Activated CD4-positive, alpha-beta T cell treated with anti-CD3 and anti-CD28 coated beads for 4 hours (primary cell): ENCODE data around the gene GPRASP2.

Experiments used
- DNase-seq, 2 donors: peaks; one replicate each; pipeline ENCODE4 v3.0.0-alpha.2; 2020

Gene GPRASP2

DNA sequence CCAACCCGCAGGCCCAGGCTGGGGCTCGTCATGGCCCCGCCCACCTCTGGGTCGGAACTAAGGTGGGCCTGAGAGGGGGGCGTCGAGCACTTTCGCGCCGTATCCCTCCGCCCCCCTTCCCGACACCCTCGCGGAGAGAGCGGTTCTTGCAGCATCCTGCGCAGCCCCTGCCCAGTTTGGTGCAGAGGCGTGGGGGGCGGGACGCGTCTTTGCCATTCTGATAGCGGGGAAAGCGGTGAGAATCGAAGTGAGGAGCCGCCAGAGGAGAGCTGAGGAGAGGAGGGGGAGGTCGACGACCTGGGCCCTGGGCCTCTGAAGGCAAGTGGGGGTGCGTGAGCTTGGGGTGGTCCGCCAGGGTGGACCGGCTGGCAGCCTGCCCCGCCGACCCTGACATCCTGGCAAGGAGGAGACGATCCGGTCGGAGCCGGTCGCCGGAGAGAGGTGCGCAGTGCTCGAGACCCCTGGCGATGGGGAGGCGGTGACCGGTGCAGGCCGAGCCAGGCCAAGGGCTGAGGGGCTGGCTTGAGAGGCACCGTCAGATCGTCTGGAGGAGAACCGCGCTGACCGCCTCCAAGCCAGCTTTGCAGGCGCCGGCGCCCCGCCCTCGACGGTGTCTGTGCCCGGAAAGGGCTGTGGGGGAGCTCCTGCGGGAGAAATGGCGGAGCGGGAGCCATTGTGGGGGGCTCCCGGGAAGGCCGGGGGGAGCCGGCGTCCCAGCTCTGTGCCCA lies 33.8 kb downstream of the GPRASP2 start:
- DNase-seq = peak; percentile 9

DNA sequence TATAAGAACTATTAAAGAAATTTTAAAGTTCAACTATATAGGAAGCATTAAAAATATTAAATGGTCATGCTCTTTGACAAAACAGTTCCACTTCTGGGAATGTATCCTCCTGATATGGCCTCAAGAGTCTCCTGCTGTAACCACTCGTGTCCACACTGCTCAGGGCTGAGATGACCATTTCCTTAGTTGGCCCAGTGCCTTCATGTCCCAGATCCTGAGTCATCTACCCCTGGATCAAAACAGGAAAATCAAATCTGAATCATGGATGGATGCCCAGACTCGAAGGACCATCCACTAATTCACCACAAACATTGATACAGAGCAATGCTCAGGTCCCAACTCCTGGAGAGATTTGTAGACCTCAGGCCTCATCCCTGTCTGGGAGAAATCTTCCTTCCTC lies 53.0 kb downstream of the GPRASP2 start:
- no peak for DNase-seq

DNA sequence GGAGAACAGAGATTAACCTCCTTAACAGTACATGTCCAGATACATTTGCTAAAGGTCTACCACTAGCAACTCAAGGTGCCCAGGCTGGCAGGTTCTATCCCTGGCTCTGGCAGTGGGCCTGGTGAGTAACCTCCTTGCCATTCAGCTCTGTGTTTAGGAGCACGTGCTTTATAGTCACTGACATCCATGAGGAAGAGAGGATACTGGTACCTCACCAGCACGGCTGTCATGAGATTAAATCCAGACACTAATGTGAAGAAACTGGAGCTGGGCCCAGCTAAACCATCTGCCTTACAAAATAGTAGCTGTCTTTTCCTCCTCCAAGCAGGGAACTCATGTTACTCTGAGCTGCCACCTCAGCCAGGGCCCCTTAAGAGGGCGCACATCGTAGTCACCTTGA lies 53.6 kb downstream of the GPRASP2 start:
- no peak for DNase-seq

DNA sequence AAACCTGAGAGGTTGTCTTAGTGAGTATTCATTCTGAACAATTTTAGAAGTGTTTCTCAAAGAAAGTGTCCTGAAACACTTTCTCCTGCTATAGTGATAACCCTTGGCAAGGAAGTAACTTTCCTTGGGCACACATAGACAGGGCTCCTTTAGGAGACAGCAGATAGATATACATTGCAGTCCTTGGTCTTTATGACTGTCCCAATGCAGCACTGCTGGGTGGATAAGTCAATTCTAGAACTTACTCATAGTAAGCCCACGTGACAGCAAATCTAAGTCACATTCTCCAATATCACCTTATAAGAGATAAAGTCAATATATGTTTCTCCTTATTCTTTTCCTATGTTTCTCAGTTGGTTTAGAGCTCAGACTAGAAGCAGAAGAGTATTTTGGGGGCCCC lies 55.0 kb downstream of the GPRASP2 start:
- DNase-seq = no peak
